Measurements from ENCODE around the gene NIPBL.
"Not testable (repeated sequence)": the region's sequence is repeated elsewhere in the genome, so short reads cannot be mapped to it uniquely, and the experiment has no call there.

NIPBL gene

DNA sequence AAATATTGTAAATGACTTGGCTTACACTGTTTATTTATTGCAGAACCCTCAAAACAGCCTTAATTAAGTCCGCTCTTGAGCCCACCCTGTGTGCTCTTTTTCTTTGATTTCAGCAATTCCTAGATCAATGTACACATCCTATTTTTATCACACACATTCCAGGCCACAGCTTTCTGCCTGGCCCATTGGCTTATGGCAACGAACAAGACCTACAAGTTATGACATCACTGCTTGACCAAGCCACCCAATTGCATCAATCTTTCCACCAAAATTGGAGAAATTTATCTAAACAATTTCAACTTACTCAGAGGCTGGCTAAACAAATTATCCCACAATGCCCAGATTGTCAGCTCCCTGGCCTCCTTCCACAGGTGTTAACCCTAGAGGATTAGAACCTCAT is 214.2 kb downstream of the NIPBL start:
- no peak overlapping the region for H3K9ac ChIP-seq (ENCODE audit: low read length)
- TF ChIP-seq, protein P1, sequence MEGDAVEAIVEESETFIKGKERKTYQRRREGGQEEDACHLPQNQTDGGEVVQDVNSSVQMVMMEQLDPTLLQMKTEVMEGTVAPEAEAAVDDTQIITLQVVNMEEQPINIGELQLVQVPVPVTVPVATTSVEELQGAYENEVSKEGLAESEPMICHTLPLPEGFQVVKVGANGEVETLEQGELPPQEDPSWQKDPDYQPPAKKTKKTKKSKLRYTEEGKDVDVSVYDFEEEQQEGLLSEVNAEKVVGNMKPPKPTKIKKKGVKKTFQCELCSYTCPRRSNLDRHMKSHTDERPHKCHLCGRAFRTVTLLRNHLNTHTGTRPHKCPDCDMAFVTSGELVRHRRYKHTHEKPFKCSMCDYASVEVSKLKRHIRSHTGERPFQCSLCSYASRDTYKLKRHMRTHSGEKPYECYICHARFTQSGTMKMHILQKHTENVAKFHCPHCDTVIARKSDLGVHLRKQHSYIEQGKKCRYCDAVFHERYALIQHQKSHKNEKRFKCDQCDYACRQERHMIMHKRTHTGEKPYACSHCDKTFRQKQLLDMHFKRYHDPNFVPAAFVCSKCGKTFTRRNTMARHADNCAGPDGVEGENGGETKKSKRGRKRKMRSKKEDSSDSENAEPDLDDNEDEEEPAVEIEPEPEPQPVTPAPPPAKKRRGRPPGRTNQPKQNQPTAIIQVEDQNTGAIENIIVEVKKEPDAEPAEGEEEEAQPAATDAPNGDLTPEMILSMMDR (IDR thresholded peaks at IDR 0.05; ENCODE audit: insufficient read depth, low read length, poor library complexity, severe bottlenecking), result no peak
- TF ChIP-seq EZH2phosphoT487 (conservative IDR thresholded peaks at IDR 0.05; ENCODE audit: low read length), result no peak
- no peaks in the 10 kb centered on the region for H3K27me3 ChIP-seq (ENCODE audit: low read length)
- no peaks in the 10 kb centered on the region for H3K79me2 ChIP-seq (ENCODE audit: insufficient read depth, low read length)
- H3K4me3 ChIP-seq (ENCODE audit: insufficient read depth, low read length, poor library complexity, severe bottlenecking), result no peak overlapping the region
- no peak overlapping the region for H3K27ac ChIP-seq (ENCODE audit: low read depth, low read length)
- no peaks in the 10 kb centered on the region for H3K36me3 ChIP-seq (ENCODE audit: low read length)
- H3F3A ChIP-seq (ENCODE audit: insufficient read depth), result no peaks in the 10 kb centered on the region
- no peak overlapping the region for H2AFZ ChIP-seq (ENCODE audit: low read depth, low read length, severe bottlenecking)
- H3K9me2 ChIP-seq (replicated peaks; ENCODE audit: insufficient read depth, low read length), result no peaks in the 10 kb centered on the region
- H4K20me1 ChIP-seq (ENCODE audit: low read depth, low read length), result no peaks in the 10 kb centered on the region
- no peak overlapping the region for H3K4me2 ChIP-seq (ENCODE audit: low read depth, low read length, poor library complexity, severe bottlenecking)
- H3K9me3 ChIP-seq (ENCODE audit: insufficient read depth, low read length), result no peaks in the 10 kb centered on the region

DNA sequence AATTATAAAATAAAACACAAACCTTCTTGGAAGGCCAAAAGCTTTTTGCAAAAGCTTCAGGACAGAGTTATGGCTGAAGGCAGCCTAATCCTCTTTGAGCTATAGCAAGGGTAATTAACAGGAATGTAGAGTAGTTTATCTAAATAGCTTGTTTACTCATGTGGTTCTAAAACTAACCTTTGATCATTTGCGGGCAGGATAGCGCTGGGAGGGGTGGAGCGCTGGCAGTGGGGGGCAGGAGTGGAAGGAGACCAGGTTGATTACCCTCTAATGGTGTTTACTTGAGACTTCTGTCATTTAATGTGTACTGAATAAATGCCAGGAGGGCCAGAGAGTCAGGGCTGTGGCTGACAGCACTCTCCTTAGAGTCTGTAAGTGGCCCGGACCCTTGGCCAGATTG is 217.2 kb downstream of the NIPBL start:
- not testable (repeated sequence) for H3K27me3 ChIP-seq (ENCODE audit: low read length); H3K9ac ChIP-seq (ENCODE audit: low read length); H3K79me2 ChIP-seq (ENCODE audit: insufficient read depth, low read length); H3K36me3 ChIP-seq (ENCODE audit: low read length); H3K9me2 ChIP-seq (replicated peaks; ENCODE audit: insufficient read depth, low read length); H3K27ac ChIP-seq (ENCODE audit: low read depth, low read length); H3K9me3 ChIP-seq (ENCODE audit: insufficient read depth, low read length); H4K20me1 ChIP-seq (ENCODE audit: low read depth, low read length); H2AFZ ChIP-seq (ENCODE audit: low read depth, low read length, severe bottlenecking); H3K4me2 ChIP-seq (ENCODE audit: low read depth, low read length, poor library complexity, severe bottlenecking); H3K4me3 ChIP-seq (ENCODE audit: insufficient read depth, low read length, poor library complexity, severe bottlenecking); H3F3A ChIP-seq (ENCODE audit: insufficient read depth)

DNA sequence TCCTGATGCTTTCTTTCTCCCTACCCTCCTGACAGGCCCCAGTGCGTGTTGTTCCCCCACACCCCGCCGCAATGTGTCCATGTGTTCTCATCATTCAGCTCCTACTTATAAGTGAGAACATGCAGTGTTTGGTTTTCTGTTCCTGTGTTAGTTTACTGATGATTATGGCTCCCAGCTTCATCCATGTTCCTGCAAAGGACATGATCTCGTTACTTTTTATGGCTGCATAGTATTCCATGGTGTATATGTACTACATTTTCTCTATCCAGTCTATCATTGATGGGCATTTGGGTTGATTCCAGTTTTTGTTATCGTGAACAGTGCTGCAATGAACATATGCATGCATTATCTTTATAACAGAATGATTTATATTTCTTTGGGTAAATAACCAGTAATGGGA is 222.7 kb downstream of the NIPBL start:
- not testable (repeated sequence) for H3F3A ChIP-seq (ENCODE audit: insufficient read depth); H2AFZ ChIP-seq (ENCODE audit: low read depth, low read length, severe bottlenecking); H3K79me2 ChIP-seq (ENCODE audit: insufficient read depth, low read length); H3K9me3 ChIP-seq (ENCODE audit: insufficient read depth, low read length); H3K27ac ChIP-seq (ENCODE audit: low read depth, low read length); H4K20me1 ChIP-seq (ENCODE audit: low read depth, low read length); H3K4me3 ChIP-seq (ENCODE audit: insufficient read depth, low read length, poor library complexity, severe bottlenecking); H3K9me2 ChIP-seq (replicated peaks; ENCODE audit: insufficient read depth, low read length); H3K9ac ChIP-seq (ENCODE audit: low read length); H3K36me3 ChIP-seq (ENCODE audit: low read length); H3K4me2 ChIP-seq (ENCODE audit: low read depth, low read length, poor library complexity, severe bottlenecking); H3K27me3 ChIP-seq (ENCODE audit: low read length)

DNA sequence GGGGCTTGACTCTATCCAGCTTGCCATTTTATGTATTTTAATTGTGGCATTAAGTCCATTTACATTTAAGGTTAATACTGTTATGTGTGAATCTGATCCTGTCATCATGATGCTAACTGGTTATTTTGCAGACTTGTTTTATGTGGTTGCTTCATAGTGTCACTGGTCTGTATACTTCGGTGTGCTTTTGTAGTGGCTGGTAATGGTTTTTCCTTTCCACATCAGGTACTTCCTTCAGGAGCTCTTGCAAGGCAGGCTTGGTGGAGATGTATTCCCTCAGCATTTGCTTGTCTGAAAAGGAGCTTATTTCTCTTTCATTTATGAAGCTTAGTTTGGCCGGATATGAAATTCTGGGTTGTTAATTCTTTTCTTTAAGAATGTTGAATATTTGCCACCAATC is 226.7 kb downstream of the NIPBL start:
- Histone ChIP-seq H3K27me3 (ENCODE audit: low read length) (no peaks in the 10 kb centered on the region), H3F3A (ENCODE audit: insufficient read depth) (no peaks in the 10 kb centered on the region), H2AFZ (ENCODE audit: low read depth, low read length, severe bottlenecking) (no peak overlapping the region), H3K4me3 (ENCODE audit: insufficient read depth, low read length, poor library complexity, severe bottlenecking) (no peak overlapping the region), H3K9ac (ENCODE audit: low read length) (no peak overlapping the region), H3K9me3 (ENCODE audit: insufficient read depth, low read length) (no peaks in the 10 kb centered on the region), H4K20me1 (ENCODE audit: low read depth, low read length) (no peaks in the 10 kb centered on the region), H3K4me2 (ENCODE audit: low read depth, low read length, poor library complexity, severe bottlenecking) (no peak overlapping the region), H3K79me2 (ENCODE audit: insufficient read depth, low read length) (no peaks in the 10 kb centered on the region), H3K27ac (ENCODE audit: low read depth, low read length) (no peak overlapping the region), H3K9me2 (replicated peaks; ENCODE audit: insufficient read depth, low read length) (no peaks in the 10 kb centered on the region), H3K36me3 (ENCODE audit: low read length) (no peaks in the 10 kb centered on the region)
- TF ChIP-seq EZH2phosphoT487 (conservative IDR thresholded peaks at IDR 0.05; ENCODE audit: low read length), result no peak
- TF ChIP-seq, protein P1 (IDR thresholded peaks at IDR 0.05; ENCODE audit: insufficient read depth, low read length, poor library complexity, severe bottlenecking), result no peak

All from SU-DHL-6 (cell line).